NCI-H460 (cell line): ENCODE measurements around the gene SYT8. TPM values are rescaled to one million over a fixed set of nuclear protein-coding genes. Genes with fewer than 3 reads are reported as not detected.

Source experiments
- DNase-seq: peaks from one replicate; pipeline ENCODE4 v3.0.0-alpha.2; 2016; ENCODE audit warnings: low read depth; ENCODE audit errors: extremely low read depth
- total RNA-seq: library from RNA; depleted of rRNA; stranded (reverse); fragments of >200 nt; shearing (Covaris generic); gene quantifications from 2 replicates; pipeline ENCODE4 v1.2.3, GENCODE V29; 2014

Gene SYT8
- total RNA-seq, 1 experiment from 2014 or later = not detected

- DNase-seq = no peak
Measured at GRCh38 chr11:1842149-1843097, 7.6 kb downstream of the SYT8 start.

DNA sequence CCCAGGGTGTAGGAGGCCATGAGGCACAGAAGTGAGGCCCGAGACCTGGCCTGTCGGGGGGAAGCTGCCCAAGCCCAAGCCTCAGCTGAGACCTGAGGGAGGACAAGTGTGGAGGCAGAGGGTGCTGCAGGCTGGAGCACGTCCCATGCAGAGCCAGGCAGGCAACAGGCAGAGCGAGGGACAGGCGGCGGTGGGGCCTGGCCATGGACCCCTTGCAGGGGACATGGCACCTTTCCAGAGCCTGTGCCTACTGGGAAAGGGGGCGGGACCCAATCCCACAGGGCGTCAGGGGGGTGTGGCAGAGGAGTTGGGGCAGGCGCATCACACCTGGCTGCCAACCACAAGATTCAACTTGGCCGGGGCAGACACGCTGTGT is 8.3 kb downstream of the SYT8 start:
- DNase-seq = no peak

- DNase-seq = no peak
Measured at GRCh38 chr11:1843796-1844195, 9.0 kb downstream of the SYT8 start.

GRCh38 chr11:1844221-1845094 is 9.7 kb downstream of the SYT8 start:
- DNase-seq = peak; percentile 64

GRCh38 chr11:1845095-1845429 is 10.3 kb downstream of the SYT8 start:
- DNase-seq = no peak

DNA sequence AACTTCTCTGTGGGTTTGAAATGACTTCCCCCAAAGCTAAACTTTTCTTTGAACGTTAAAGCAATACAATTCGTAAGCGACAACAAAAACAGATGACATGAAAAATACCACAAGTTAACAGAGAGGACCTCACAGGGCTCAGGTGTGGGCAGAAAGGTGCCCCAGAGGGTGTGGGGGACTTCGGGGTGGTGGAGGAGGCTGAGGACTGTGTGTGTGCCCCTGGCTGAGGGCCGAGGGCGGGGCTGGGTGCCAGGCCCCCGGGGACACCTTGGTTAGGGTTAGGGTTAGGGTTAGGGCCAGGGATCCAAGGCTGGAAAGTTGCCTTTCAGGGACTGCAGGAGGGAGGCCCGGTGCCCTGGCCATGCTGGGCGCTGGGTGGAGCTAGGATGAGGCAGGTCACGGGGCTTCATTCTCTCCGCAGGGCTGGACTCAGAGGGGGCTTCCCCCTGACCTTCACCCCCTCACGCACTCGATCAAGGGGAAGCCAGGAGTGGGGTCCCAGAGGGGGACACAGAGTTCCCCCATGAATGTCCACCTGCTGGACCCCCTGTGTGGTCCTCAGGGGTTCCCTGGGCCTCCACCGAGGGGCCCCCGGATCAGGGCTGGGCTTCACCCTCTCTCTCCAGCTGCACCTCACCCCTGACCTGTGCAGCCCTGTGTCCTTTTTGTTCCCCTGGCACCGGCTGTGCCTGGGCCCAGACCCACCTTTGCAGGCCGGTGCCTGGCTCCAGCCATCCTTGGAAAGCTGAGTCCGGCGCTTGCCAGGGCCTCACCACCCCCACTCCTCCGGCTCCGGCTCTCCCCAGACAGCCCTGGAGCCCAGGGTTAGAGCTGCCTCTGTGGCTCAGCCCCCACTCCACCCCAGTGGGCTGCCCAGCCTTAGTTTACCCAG is 11.0 kb downstream of the SYT8 start:
- DNase-seq = no peak

GRCh38 chr11:1846453-1846932 is 11.7 kb downstream of the SYT8 start:
- no peak for DNase-seq

DNA sequence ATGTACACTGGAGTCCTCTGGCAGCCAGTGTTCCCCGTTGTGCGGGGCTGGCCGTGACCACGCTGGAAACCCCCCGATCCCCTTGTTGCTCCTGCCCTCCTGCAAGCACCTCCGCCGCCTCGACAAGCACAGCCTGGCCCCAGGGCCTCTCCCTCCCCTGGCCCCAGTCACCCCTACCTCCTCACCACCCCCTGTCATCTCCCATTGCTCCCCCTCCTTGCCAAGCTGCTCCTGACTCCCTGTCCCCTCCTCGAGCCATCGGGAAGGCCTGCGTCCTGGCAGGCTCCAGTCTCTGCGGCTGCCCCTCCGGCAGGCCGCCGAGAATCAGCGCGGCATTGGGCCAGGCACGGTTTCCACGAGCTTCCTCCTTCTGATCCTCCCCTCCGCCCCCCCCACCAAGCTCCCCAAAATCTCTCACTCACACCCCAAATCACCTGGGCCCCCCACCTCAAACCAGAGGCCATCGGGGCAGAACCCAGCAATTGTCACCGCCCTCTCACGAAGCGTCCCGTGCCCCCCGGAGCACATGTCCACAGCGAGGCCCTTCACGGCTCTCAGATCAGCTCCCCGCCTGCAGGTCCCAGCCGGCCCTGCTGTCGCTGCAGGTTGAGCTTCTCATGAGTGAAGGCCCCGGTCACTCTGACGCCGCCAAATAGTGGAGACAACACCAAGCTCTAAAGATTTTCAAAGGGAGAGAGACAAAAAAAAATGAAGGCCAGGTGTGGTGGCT is 12.4 kb downstream of the SYT8 start:
- DNase-seq = no peak

DNA sequence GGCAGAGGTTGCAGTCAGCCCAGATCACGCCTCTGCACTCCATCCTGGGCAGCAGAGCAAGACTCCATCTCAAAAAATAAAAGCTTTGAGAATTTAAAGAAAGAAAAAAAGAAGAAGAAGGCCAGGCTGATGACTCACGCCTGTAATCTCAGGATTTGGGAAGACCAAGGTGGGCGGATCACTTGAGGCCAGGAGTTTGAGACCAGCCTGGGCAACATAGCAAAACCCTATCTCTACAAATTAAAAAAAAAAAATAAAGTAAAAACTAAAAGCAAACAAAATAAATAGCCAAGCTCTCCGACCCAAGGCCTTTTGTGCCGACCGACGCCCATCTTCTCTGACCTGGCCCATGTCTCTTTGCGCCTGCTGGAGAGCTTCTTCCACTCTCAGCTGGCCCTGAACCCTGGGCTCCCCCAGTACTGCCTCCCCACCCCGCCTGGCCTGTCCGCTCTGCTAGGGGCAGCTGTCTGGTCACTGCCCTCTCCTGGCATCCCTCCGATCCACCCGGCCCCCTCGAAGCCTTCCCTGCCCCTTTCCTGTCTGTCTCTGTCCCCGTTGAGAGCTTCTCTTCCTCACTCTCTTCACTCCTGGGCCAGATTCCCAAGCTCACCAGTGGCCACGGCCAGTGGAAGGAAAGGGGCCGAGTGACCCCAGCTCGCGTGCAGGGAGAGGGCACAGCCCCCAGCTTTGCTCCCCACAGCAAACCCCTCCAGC is 13.3 kb downstream of the SYT8 start:
- DNase-seq = no peak

GRCh38 chr11:1848640-1849430 is 14.0 kb downstream of the SYT8 start:
- no peak for DNase-seq

GRCh38 chr11:1851468-1852180 is 16.8 kb downstream of the SYT8 start:
- DNase-seq = no peak

DNA sequence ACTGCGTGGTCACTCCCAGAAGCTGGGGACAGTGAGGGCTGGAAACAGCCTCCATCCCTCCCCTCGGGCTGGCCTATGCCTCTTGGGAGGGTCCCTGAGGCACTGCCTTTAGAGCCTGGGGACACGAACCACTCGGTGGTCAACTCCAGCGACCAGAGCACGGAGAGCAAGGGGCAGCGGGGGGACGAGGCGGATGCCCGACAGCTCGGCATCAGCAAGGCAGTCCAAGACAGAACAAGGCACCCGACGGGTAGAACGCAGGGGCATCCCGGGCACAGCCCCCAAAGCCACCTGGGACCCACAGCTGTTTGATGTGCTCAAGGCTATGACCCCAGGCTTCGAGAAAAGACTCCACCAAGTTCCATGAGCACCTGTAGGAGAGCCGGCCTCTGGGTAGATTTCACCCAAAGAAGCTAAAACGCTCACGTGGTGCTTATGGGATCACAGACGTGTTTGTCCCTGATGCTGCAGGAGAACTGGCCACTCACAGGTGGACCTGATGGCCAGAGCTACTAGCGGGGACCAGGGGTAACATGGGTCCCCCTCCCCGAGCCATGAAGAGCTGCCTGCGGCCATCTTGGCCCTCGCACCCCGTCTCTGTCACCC is 17.6 kb downstream of the SYT8 start:
- no peak for DNase-seq

DNA sequence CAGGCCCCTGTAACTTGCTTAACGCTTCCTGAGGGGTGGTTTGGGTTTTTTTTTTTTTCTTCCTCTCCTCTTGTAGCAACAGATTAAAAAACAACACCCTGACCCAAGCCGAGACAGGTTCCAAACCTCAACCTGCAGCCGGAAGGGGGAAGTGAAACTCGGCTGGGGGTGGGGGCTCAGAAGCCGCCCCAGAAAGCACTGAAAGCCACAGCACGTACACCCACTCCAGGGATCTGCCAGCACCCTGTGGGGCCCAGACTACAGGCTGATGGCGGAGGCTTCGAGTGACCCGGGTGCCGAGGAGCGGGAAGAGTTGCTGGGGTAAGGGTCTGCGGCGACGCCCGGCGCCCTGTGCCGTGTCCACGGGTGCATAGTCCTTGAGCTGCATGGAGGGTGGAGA is 18.1 kb downstream of the SYT8 start, which contains the start of gene LSP1:
TSS of gene LSP1 (plus strand) at position 208 of the 400 bp plus-strand sequence. CDS start at position 269, 61 bp downstream.
- no peak for DNase-seq

DNA sequence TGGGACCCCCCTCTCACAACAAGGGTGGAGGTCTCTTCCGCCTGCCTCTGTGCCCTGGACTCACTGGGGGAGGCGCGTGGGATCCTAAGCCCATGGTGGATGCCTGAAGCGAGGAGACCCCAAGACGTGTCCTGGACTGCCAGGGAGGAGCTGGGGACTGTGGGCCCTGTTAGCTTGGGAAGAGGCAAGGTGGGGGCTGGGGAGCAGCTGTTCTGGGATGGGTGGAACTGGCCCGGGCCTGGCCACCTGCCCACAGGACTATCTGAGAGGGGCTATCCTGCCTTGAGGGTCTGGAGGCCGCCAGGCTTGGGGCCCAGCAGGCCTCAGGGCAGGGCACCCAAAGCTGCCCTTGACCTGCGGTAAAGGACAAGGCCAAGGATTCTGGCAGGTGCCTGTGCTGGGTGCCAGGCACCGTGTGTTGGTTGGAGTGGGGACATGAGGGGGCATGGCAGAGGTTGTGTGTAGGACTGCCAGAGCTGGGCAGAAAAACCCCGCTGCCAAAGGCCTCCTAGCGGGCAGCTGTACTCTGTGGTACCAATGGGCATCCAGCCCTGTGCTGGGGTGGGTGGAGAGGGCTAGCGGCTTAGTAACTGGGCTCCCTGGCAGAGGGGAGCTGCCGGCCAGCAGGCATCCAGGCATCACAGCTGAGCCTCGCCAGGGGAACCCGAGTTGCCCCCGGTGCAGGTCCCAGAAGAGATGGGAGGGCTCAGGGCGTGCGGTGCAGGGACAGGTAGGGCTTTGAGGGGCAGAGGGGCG is 18.8 kb downstream of the SYT8 start:
- DNase-seq = no peak

GRCh38 chr11:1854132-1854948 is 19.6 kb downstream of the SYT8 start:
- no peak for DNase-seq
